HG03108 (cell line): Measurements from ENCODE around the gene GTF2IRD1.
"Not testable (repeated sequence)": the region's sequence is repeated elsewhere in the genome, so short reads cannot be mapped to it uniquely, and the experiment has no call there.

ENCODE experiments used
- ATAC-seq: cut with Tn5 transposase; IDR thresholded peaks from one replicate; pipeline ENCODE4 v1.9.1; 2021; ENCODE audit warnings: moderate library complexity; ENCODE audit not compliant: unreplicated experiment

GTF2IRD1 gene, protein sequence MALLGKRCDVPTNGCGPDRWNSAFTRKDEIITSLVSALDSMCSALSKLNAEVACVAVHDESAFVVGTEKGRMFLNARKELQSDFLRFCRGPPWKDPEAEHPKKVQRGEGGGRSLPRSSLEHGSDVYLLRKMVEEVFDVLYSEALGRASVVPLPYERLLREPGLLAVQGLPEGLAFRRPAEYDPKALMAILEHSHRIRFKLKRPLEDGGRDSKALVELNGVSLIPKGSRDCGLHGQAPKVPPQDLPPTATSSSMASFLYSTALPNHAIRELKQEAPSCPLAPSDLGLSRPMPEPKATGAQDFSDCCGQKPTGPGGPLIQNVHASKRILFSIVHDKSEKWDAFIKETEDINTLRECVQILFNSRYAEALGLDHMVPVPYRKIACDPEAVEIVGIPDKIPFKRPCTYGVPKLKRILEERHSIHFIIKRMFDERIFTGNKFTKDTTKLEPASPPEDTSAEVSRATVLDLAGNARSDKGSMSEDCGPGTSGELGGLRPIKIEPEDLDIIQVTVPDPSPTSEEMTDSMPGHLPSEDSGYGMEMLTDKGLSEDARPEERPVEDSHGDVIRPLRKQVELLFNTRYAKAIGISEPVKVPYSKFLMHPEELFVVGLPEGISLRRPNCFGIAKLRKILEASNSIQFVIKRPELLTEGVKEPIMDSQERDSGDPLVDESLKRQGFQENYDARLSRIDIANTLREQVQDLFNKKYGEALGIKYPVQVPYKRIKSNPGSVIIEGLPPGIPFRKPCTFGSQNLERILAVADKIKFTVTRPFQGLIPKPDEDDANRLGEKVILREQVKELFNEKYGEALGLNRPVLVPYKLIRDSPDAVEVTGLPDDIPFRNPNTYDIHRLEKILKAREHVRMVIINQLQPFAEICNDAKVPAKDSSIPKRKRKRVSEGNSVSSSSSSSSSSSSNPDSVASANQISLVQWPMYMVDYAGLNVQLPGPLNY

GRCh38 chr7:74453322-74454011, at the start of gene GTF2IRD1:
Gene GTF2IRD1, plus strand, starts transcription at chr7:74453906. Its CDS starts 54,175 bp downstream, at chr7:74508081.
- peak; percentile 45 for ATAC-seq

- no peak for ATAC-seq
Observed at GRCh38 chr7:74404388-74404700, 49.4 kb upstream of the GTF2IRD1 start.

DNA sequence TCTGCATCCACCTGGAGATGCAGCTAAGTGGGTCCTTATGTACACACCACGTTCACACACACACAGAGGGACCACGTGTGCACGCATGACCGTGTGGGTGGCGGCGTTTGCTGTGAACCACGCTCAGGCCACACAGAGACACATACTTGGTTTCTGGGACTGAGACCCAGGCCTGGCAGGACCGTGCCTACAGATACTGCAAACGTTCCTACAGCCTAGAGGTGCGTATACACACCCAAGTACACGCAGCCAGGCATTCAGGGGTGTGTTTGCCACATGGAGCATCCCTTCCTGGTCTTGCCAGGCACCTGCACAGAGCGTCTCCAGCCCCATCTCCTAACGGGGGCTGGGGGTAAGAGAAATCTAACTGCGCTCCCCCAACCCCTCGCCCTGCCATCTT, 49.0 kb upstream of the GTF2IRD1 start:
- ATAC-seq: no peak

GRCh38 chr7:74405191-74405898, 48.4 kb upstream of the GTF2IRD1 start:
- ATAC-seq: no peak

- no peak for ATAC-seq
Observed at GRCh38 chr7:74405899-74406512, 47.7 kb upstream of the GTF2IRD1 start.

- ATAC-seq: no peak
Observed at GRCh38 chr7:74407958-74408357, 45.7 kb upstream of the GTF2IRD1 start.

DNA sequence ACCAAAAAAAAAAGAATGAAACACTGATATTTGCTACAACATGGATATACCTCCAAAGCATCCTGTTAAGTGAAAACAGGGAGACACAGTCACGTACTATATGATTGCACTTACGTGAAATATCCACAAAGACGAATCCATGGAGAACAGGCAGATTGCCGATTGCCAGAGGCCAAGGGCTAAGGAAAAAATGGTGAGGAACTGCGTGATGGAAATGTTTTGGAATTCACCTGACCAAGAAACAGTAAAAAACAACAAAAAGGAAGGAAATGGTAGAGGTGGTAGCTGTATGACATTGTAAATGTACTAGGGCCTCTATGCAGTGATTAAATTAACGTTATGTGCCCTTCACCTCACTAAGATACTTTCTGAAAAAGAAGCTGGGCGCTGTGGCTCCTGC, 44.1 kb upstream of the GTF2IRD1 start:
- ATAC-seq: no peak

- ATAC-seq: no peak
Observed at GRCh38 chr7:74410772-74411171, 42.9 kb upstream of the GTF2IRD1 start.

DNA sequence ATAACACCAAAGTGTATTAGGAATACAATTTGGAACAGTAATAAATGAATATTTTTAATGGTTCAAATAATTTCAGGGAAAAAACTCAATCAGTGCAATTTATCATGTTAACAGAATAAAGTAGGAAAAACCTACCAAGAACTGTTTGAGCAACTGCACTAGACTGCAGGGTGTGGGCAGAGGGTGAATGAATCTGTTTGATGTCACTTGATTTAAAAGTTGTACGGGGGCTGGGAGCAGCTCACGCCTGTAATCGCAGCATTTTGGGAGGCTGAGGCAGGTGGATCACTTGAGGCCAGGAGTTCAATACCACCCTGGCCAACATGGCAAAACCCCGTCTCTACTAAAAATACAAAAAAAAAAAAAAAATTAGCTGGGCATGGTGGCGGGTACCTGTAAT, 42.1 kb upstream of the GTF2IRD1 start:
- not testable (repeated sequence) for ATAC-seq

DNA sequence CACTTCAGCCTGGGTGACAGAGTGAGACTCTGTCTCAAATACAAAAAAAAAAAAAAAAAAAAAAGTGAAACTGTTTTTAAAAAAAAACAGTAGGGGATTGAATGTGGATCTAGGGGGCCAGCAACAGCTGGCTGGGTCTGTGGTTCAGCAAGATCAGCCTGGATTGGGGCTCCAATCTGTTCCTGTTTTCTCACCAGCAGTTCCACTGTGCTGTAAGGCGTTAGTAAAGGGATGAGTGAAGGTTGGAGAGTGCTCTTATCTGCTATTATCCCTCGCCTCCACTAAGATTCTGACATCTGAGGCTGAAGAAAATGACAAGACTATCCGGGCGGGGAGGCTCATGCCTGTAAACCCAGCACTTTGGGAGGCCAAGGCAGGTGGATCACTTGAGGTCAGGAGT, 41.6 kb upstream of the GTF2IRD1 start:
- no peak for ATAC-seq

GRCh38 chr7:74412603-74413002, 41.1 kb upstream of the GTF2IRD1 start:
- ATAC-seq: no peak

DNA sequence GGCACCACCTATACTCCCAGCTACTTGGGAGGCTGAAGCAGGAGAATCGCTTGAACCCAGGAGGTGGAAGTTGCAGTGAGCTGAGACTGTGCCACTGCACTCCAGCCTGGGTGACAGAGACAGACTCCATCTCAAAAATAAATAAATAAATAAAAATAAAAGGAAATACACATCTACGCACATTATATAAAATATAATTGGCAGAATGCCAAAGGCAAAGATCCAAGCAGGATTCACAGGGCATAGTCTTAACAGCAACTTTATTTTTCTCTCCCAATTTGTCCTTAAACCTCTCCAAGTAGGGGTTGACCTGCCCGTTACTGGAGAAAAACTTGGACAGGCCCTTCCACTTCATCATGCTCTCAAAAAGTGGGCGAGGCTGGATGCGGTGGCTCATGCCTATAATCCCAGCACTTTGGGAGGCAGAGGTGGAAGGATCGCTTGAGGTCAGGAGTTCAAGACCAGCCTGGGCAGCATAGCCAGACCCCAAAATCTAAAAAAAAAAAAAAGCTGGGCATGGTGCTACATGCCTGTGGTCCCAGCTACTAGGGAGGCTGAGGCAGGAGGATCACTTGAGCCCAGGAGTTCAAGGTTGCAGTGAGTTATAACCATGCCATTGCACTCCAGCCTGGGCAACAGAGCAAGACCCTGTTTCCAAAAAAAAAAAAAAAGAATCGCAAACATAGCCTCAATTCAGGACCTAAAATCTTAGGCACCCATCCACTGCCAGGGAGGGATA, 38.9 kb upstream of the GTF2IRD1 start:
- ATAC-seq: not testable (repeated sequence)

DNA sequence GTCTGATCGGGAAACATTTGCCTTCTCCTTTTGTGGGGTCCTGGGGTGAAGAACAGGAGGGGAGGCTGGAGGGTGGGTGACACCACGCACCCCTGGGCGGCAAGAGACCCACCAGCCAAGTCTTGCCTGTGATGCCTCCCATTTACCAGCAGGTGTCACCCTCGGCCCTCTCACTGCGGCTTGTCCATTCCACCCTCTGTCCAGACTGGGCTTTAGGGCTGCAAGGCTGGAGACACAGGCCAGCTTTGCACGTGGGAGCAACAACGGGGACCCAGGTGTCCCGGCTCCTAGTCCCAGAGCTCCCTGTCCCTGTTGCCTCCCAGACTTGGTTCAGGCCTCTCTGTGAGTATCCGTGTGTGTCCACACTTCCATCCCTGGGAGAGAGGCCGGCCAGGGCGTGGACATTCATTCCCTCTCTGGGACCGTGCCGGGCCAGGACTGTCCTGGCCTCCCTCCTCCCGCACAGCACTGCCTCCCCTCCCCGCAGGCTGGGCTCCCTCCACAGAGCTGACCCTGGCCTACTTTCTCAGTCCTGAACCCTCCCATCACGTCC, 36.2 kb upstream of the GTF2IRD1 start:
- ATAC-seq: no peak

- no peak for ATAC-seq
Observed at GRCh38 chr7:74418076-74418475, 35.6 kb upstream of the GTF2IRD1 start.

DNA sequence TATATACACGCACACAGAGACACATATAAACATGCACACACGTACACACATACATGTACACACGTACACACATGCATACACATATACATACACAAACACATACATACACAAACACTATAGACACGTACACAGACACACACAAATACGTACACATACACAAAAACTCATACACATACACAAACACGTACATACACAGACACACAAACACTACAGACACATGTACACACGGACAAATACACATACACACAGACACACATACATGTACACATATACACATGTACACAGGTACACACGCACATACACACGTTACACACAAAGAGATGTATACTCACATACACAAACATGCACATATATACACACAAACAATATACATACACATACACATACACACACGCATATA, 35.2 kb upstream of the GTF2IRD1 start:
- ATAC-seq: no peak

GRCh38 chr7:74419232-74419631, 34.5 kb upstream of the GTF2IRD1 start:
- not testable (repeated sequence) for ATAC-seq

DNA sequence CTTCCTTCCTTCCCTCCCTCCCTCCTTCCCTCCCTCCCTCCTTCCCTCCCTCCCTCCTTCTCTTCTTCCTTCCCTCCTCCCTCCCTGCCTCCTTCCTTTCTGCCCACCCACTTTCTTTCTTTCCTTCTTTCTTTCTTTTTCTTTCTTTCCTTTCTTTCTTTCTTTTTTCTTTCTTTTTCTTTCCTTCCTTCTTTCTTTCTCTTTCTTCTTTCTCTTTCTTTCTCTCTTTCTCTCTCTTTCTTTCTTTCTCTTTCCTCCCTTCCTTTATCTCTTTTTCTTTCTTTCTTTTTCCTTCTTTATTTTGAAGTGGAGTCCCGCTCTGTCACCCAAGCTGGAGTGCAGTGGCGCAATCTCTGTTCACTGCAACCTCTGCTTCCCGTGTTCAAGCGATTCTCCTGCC, 33.7 kb upstream of the GTF2IRD1 start:
- no peak for ATAC-seq

DNA sequence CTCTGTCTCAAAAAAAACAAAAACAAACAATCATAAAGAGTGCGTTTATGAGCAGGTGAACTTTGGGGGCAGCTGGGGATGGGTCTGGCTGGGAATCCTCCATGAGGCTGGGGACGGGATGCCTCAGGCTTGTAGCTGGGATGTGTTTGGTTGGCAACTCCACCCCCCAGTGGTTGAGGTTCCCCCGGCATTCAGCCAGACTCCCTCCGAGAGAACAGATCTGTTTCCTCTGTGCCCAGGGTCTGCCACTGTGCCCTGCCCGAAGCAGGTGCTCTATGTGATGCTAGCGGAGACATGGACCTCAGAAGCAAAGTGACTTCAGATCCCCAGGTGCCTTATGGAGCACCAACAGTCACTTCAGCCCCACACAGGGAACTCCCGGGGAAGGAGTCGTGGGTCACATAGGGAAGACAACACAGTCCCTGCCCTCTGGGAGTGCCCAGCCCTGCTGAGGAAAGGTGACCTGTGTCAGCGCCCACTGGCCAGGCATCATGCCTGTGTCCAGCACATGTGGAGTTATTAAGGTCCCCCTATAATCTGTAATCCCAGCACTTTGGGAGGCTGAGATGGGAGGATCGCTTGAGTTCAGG, 29.3 kb upstream of the GTF2IRD1 start:
- ATAC-seq: no peak

DNA sequence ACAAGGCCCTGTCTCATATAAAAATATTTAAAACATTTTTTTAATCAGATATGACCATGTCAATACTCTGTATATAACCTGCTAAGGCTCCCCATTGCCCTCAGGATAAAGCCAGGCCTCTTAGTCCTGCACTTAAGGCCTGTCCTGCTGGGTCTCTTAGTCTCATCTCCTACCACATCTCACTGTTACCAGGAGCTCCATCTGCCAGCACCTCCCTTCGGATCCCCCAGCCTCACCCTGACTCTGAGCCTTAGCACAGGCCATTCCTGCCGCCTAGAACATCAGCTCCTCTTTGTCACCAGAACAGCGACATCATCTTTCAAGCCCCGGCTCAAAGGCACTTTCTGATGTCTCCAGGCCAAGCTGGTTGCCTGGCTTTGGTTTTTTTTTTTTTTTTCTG, 25.7 kb upstream of the GTF2IRD1 start:
- no peak for ATAC-seq
